ENCODE data around the gene ZNF442.

DNA sequence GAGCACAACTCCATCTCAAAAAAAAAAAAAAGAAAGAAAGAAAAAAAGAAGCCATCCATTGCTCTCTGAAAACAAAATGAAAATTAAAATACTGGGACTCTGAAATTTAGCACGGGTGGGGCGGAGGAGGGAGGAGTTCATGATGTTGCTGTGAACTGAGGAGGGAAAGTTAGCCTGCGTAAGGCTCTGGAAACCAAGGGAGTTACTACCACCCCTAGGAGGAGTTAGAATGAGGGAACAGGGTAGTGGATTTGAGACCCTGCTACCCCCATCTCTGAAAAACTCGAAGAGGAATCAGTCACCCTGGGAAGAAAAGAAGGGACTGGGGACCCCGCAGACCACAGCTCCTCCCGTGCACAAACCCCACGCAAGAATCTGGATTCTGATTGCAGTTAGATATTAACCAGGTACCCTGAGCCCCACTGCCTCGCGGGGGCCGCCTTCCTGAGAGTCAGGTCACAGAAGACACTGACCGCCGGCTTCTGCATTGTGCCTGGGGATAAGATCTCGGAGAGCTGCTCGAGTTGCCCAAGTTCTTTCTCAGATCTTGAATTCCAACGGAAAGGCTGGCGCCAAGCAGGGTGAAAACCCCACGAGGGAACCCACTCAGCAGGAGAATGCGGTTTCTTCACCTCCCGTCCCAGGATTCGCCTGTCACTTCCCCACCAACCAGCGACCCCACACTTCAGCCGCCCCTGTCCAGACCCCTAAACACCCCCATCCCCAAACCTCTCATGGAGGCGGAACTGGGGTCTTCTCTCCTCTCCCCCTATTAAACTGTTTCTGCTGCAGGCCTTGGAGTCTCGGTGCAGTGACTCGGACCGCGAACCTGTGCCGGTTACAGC lies 870 bp downstream of the ZNF442 start:
- TF ChIP-seq, protein P1, sequence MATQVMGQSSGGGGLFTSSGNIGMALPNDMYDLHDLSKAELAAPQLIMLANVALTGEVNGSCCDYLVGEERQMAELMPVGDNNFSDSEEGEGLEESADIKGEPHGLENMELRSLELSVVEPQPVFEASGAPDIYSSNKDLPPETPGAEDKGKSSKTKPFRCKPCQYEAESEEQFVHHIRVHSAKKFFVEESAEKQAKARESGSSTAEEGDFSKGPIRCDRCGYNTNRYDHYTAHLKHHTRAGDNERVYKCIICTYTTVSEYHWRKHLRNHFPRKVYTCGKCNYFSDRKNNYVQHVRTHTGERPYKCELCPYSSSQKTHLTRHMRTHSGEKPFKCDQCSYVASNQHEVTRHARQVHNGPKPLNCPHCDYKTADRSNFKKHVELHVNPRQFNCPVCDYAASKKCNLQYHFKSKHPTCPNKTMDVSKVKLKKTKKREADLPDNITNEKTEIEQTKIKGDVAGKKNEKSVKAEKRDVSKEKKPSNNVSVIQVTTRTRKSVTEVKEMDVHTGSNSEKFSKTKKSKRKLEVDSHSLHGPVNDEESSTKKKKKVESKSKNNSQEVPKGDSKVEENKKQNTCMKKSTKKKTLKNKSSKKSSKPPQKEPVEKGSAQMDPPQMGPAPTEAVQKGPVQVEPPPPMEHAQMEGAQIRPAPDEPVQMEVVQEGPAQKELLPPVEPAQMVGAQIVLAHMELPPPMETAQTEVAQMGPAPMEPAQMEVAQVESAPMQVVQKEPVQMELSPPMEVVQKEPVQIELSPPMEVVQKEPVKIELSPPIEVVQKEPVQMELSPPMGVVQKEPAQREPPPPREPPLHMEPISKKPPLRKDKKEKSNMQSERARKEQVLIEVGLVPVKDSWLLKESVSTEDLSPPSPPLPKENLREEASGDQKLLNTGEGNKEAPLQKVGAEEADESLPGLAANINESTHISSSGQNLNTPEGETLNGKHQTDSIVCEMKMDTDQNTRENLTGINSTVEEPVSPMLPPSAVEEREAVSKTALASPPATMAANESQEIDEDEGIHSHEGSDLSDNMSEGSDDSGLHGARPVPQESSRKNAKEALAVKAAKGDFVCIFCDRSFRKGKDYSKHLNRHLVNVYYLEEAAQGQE (IDR thresholded peaks at IDR 0.05; ENCODE audit: insufficient read depth in 1 of 2, low read depth in 2 of 2, low read length in 2 of 2), result no peak
- TF ChIP-seq SIN3A (IDR thresholded peaks at IDR 0.05; ENCODE audit: borderline replicate concordance, insufficient read depth, low read length) (no peak), TAF1 (IDR thresholded peaks at IDR 0.05; ENCODE audit: borderline replicate concordance, insufficient read depth, low read length) (no peak)

All from PFSK-1 (cell line).